HepG2 (cell line): Measurements from ENCODE around the gene TMEM167A. TPM values are rescaled to one million over a fixed set of nuclear protein-coding genes. Genes with fewer than 3 reads are reported as not detected.

ENCODE experiments used
- ATAC-seq: fragments of 200-7000 bp; cut with Tn5 transposase; 3 replicates; pipeline ENCODE4 v1.9.1; 2020; ENCODE audit warnings: mild to moderate bottlenecking, moderate library complexity
- BruUV-seq: library from RNA; stranded (reverse); fragments of 400-500 nt; replicated peaks from 2 replicates; lab custom pipeline; 2021; lab: Mats Ljungman, UMichigan
- CTCF ChIA-PET: fragments of 300-600 bp; formaldehyde crosslinking; extraction: SDS; loops from one replicate; lab custom pipeline; 2021; ENCODE audit warnings: low total read pairs, inconsistent platforms, low intra/inter-chr PET ratio; lab: Yijun Ruan, JAX
- POLR2A ChIA-PET: fragments of 350-600 bp; sonication (Branson Sonifier 250); formaldehyde crosslinking; loops from one replicate; lab custom pipeline; 2020; ENCODE audit warnings: antibody characterized with exemption, inconsistent platforms; lab: Yijun Ruan, JAX
- DNase-seq: peaks from one replicate; pipeline ENCODE4 v3.0.0-alpha.2; 2015; ENCODE audit warnings: low spot score
- FAIRE-seq: peaks from 3 replicates; lab custom pipeline; 2011; peaks lifted over from hg19 to GRCh38; lab: Jason Lieb, UNC
- H2AFZ ChIP-seq: one replicate; pipeline ENCODE4 v1.6.1; 2011; ENCODE audit warnings: low read length, inconsistent platforms
- H3K27ac ChIP-seq: fragments of 300-600 bp; 3 replicates; pipeline ENCODE4 v1.8.0; 2011; ENCODE audit warnings: mixed run types, mild to moderate bottlenecking, mixed read lengths, low read length, inconsistent platforms; ENCODE audit not compliant: insufficient read depth; ENCODE audit errors: extremely low read length
- H3K27me3 ChIP-seq, 2 experiments: fragments of 200-600 bp in 1 of 2; 2 replicates in 1 of 2; 3 replicates in 1 of 2; pipeline versions ENCODE4 v1.6.0 to v1.8.0; 2011; ENCODE audit warnings: low read length in 2 of 2, mild to moderate bottlenecking in 2 of 2, moderate library complexity in 2 of 2, inconsistent platforms in 1 of 2; ENCODE audit not compliant: insufficient read depth in 2 of 2, control insufficient read depth in 1 of 2
- H3K36me3 ChIP-seq, 2 experiments: fragments of 200-600 bp in 1 of 2; replicated peaks in 1 of 2; 2 replicates in 1 of 2; 3 replicates in 1 of 2; pipeline versions ENCODE4 v1.5.1 to v1.8.0; 2011; ENCODE audit warnings: low read length in 2 of 2, inconsistent platforms in 1 of 2; ENCODE audit not compliant: insufficient read depth in 2 of 2, control insufficient read depth in 1 of 2
- H3K4me1 ChIP-seq: 2 replicates; pipeline ENCODE4 v1.5.1; 2012; ENCODE audit warnings: low read length, inconsistent platforms; ENCODE audit not compliant: insufficient read depth
- H3K4me2 ChIP-seq: 2 replicates; pipeline ENCODE4 v1.6.0; 2011; ENCODE audit warnings: low read depth, low read length, inconsistent platforms
- H3K4me3 ChIP-seq, 3 experiments: fragments of 200-600 bp in 1 of 3; sonication (generic), shearing (Covaris generic) in 1 of 3; replicated peaks in 1 of 3; 2 replicates each; pipeline ENCODE4 v1.5.1; 2011 to 2016; ENCODE audit warnings: low read length in 3 of 3, inconsistent platforms in 2 of 3, low read depth in 2 of 3, mild to moderate bottlenecking in 2 of 3, control low read depth in 1 of 3, mixed read lengths in 1 of 3; ENCODE audit not compliant: insufficient read depth in 1 of 3
- H3K79me2 ChIP-seq: one replicate; pipeline ENCODE4 v1.6.1; 2011; ENCODE audit warnings: low read length, inconsistent platforms; ENCODE audit not compliant: insufficient read depth
- H3K9ac ChIP-seq: 2 replicates; pipeline ENCODE4 v1.6.0; 2011; ENCODE audit warnings: mild to moderate bottlenecking, low read depth, low read length, inconsistent platforms; ENCODE audit not compliant: insufficient read depth
- H3K9me3 ChIP-seq: 2 replicates; pipeline ENCODE4 v1.5.1; 2012; ENCODE audit warnings: mild to moderate bottlenecking, low read length
- H4K20me1 ChIP-seq: 2 replicates; pipeline ENCODE4 v1.6.0; 2011; ENCODE audit warnings: inconsistent platforms, mild to moderate bottlenecking, low read length, moderate library complexity; ENCODE audit not compliant: insufficient read depth
- FOSL2 ChIP-seq: sonication (generic); formaldehyde crosslinking; IDR thresholded peaks from 2 replicates; pipeline ENCODE4 v1.4.0; 2020; ENCODE audit warnings: missing genetic modification reagents
- PPARG ChIP-seq: conservative IDR thresholded peaks from 2 replicates; pipeline ENCODE4 v1.6.1; 2016; ENCODE audit warnings: missing biosample characterization, missing genetic modification reagents
- SMAD9 ChIP-seq: sonication (generic); formaldehyde crosslinking; IDR thresholded peaks from 2 replicates; pipeline ENCODE4 v1.5.1; 2020; ENCODE audit warnings: mild to moderate bottlenecking, missing genetic modification reagents
- ZNF33B ChIP-seq: sonication (generic); formaldehyde crosslinking; IDR thresholded peaks from 2 replicates; pipeline ENCODE4 v1.5.1; 2020; ENCODE audit warnings: mild to moderate bottlenecking, missing genetic modification reagents
- ZNF713 ChIP-seq: sonication (generic); formaldehyde crosslinking; IDR thresholded peaks from 2 replicates; pipeline ENCODE4 v1.4.0; 2020; ENCODE audit warnings: mild to moderate bottlenecking, missing genetic modification reagents
- WGBS: methylation state at CpG from one replicate; pipeline ENCODE4 v1.1.6; 2017; ENCODE audit warnings: low lambda C conversion rate; 5-methylcytosine and 5-hydroxymethylcytosine counted together
- in situ Hi-C: cut with HindIII; loops from 2 replicates; pipeline ENCODE4 v1.10.0; 2017; ENCODE audit warnings: low pct_unique_long_range_greater_than_20kb; ENCODE audit not compliant: extremely low pct_ligation_motif_present
- intact Hi-C: fragments of 100-400 bp; cut with micrococcal nuclease; formaldehyde crosslinking; loops from one replicate; pipeline ENCODE4 v1.10.0; 2022; ENCODE audit not compliant: unreplicated experiment
- polyA plus RNA-seq, 8 experiments: library from polyadenylated mRNA; depleted of rRNA in 3 of 8; stranded (reverse) in 7 of 8; unstranded in 1 of 8; fragments of >200 nt; fragmentation: Illumina TruSeq in 4 of 8; extraction: Trizol in 4 of 8; gene quantifications; 2 replicates each; pipeline versions ENCODE4 v1.2.1 to v1.2.3, GENCODE V29; 2011 to 2016; ENCODE audit warnings: low read depth in 4 of 8, missing spikeins in 1 of 8, mixed read lengths in 1 of 8; ENCODE audit not compliant: insufficient read depth in 1 of 8
- total RNA-seq, 5 experiments: library from RNA; depleted of rRNA; stranded (reverse); fragments of >200 nt; fragmentation: Illumina TruSeq; extraction: Trizol; gene quantifications; 2 replicates each; pipeline ENCODE4 v1.2.3, GENCODE V29; 2016; ENCODE audit warnings: low read depth in 1 of 5

TMEM167A gene
- total and polyA plus RNA-seq, 2 of the 13 experiments (the other 11 are each of a cell fraction or from before 2014, with no cell fraction given) = 47.0 to 78.7 TPM

DNA sequence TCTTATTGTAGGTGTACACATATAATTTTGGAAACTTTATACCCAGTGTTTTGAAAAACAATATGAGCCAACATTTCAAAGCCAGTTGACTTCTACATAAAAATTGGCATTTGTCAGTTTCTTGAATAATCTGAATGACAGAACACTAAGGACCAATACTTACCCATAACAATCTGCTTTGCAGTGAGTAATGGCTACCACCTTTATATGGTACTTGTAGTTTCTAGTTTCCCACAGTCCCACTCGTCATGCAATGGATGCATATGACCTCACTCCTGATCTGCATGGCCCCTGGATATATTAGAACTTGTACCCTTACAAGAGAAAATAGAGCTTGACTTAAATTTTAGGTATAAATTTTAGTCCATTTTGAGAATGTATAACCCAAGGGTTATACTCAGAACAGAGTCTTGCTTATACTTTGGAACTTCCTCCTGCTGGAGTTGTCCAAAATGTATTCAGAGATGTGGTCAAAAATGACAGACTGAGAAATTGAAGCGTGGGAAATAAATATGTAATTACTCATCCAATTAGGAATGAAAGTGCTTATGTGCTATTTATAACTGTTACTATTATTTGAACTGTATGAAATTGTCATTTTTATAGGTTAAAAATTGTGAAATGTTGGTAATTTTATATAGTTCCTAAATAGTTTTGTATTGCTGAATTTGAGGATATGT, 19.6 kb upstream of the TMEM167A start (continued):
- TF ChIP-seq ZNF33B (CRISPR knock-in tag) = no peak
- no peak for TF ChIP-seq SMAD9
- TF ChIP-seq ZNF713 (CRISPR knock-in tag) = no peak

- WGBS = 88% methylated on average over 5 of the region's 6 CpGs
- peak; percentile 70 for ATAC-seq
- in situ Hi-C loops = loop anchor here (25.0 kb wide), 2 partner anchors 466 to 734 kb away; no protein-coding TSS in a partner anchor
- Histone ChIP-seq H3K9me3 (peaks cover 13% of the 10 kb centered on the region; the same call in 1 of the 2 replicates), H2AFZ (no peak overlapping the region), H4K20me1 (no peaks in the 10 kb centered on the region), H3K4me1 (peaks cover 22% of the 10 kb centered on the region), H3K4me2 (no peak overlapping the region), H3K27me3 (no peaks in the 10 kb centered on the region), H3K79me2 (no peaks in the 10 kb centered on the region)
- BruUV-seq = no TSS peak
- peak; percentile 70 for TF ChIP-seq FOSL2 (CRISPR knock-in tag)
- TF ChIP-seq PPARG (CRISPR knock-in tag) = no peak
- TF ChIP-seq, all 625 proteins: peak for 1
- Histone ChIP-seq H3K36me3 (no peaks in the 10 kb centered on the region), H3K4me3 (no peak overlapping the region), H3K9ac (no peak overlapping the region), H3K27ac (no peak overlapping the region)
- DNase-seq (peak; percentile 28), FAIRE-seq (no peak)
- CTCF ChIA-PET = no interaction called here
- intact Hi-C loops = no loop called here
- POLR2A ChIA-PET = no interaction called here
Measured at GRCh38 chr5:83095957-83096539, 18.9 kb upstream of the TMEM167A start.
